Glutamatergic neuron (in vitro differentiated cells): ENCODE measurements around the gene FAM83G. TPM values are rescaled to one million over a fixed set of nuclear protein-coding genes. Genes with fewer than 3 reads are reported as not detected.

Source experiments
- DNase-seq: peaks from one replicate; pipeline ENCODE4 v3.0.0; 2022
- H3K27ac Mint-ChIP-seq: one replicate; pipeline ENCODE4 v1.8.0; 2020; ENCODE audit warnings: mild to moderate bottlenecking, mixed read lengths, inconsistent platforms; ENCODE audit not compliant: unreplicated experiment
- H3K27me3 Mint-ChIP-seq: one replicate; pipeline ENCODE4 v1.8.0; 2020; ENCODE audit warnings: mild to moderate bottlenecking, moderate library complexity, mixed read lengths, inconsistent platforms; ENCODE audit not compliant: unreplicated experiment
- H3K36me3 Mint-ChIP-seq: one replicate; pipeline ENCODE4 v1.8.0; 2020; ENCODE audit warnings: mild to moderate bottlenecking, mixed read lengths, inconsistent platforms; ENCODE audit not compliant: unreplicated experiment
- H3K4me1 Mint-ChIP-seq: one replicate; pipeline ENCODE4 v1.8.0; 2020; ENCODE audit warnings: mild to moderate bottlenecking, low read depth, mixed read lengths, inconsistent platforms; ENCODE audit not compliant: unreplicated experiment
- H3K4me3 Mint-ChIP-seq: one replicate; pipeline ENCODE4 v1.8.0; 2020; ENCODE audit warnings: mild to moderate bottlenecking, mixed read lengths, inconsistent platforms; ENCODE audit not compliant: unreplicated experiment
- H3K9me3 Mint-ChIP-seq: one replicate; pipeline ENCODE4 v1.8.0; 2020; ENCODE audit warnings: mild to moderate bottlenecking, moderate library complexity, mixed read lengths, inconsistent platforms; ENCODE audit not compliant: unreplicated experiment
- total RNA-seq: library from RNA; stranded (reverse); fragmentation: NEBNext Ultra II Directional; extraction: Animal tissue kit (Norgen Biotek cat#: 25700); gene quantifications from one replicate; pipeline ENCODE4 v1.2.1, GENCODE V29; 2021; ENCODE audit not compliant: unreplicated experiment
- TF ChIP-seq, protein P1 (sequence below): fragments of 200-600 bp; sonication (generic); IDR thresholded peaks from one replicate; pipeline ENCODE4 v1.5.0; 2021; ENCODE audit not compliant: partially characterized antibody, unreplicated experiment

Gene FAM83G
- total RNA-seq, 1 donor from 2014 or later, result 2.0 TPM

DNA sequence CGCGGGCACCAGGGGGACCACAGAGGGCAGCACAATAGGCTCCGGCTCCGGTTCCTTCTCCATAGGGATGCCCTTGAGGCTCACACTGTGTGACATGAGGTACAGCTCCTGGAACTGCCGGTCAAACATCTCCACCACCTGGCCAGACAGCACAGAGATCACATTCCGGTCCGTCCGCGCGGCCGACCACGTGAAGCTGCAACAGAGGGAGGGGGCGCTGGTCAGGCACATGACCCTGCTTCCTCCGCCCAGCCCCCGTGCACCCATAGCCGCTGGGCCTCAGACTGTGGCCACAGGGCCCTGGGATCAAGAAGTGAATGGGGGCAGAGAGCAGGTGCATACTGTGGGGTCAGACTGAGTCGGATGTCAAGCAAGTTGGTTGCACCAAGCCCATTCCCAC is 25.9 kb downstream of the FAM83G start:
- no peaks in the 10 kb centered on the region for H3K4me1 Mint-ChIP-seq
- TF ChIP-seq, protein P1, sequence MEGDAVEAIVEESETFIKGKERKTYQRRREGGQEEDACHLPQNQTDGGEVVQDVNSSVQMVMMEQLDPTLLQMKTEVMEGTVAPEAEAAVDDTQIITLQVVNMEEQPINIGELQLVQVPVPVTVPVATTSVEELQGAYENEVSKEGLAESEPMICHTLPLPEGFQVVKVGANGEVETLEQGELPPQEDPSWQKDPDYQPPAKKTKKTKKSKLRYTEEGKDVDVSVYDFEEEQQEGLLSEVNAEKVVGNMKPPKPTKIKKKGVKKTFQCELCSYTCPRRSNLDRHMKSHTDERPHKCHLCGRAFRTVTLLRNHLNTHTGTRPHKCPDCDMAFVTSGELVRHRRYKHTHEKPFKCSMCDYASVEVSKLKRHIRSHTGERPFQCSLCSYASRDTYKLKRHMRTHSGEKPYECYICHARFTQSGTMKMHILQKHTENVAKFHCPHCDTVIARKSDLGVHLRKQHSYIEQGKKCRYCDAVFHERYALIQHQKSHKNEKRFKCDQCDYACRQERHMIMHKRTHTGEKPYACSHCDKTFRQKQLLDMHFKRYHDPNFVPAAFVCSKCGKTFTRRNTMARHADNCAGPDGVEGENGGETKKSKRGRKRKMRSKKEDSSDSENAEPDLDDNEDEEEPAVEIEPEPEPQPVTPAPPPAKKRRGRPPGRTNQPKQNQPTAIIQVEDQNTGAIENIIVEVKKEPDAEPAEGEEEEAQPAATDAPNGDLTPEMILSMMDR, result no peak

DNA sequence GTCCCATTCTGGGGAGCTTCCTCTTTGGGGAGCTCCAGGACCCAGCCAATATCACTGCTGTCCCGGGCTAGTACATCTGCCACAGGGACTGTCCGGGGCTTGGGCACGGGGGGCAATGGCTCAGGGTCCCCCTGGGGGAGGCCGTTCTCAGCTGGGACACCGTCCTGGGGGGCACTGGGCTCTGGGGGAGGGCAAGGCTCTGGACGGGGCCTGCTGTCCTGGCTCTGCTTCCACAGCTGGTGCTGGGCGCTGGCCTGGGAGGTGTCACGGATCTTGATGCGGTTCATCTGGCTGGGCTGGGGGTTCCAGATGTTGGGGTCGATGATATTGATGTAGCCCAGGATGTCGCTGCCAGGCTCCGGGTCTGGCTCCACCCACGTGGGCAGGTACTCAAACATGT is 26.5 kb downstream of the FAM83G start:
- Mint-ChIP-seq H3K4me3 (no peak overlapping the region), H3K36me3 (no peaks in the 10 kb centered on the region), H3K27ac (no peak overlapping the region), H3K9me3 (no peaks in the 10 kb centered on the region), H3K4me1 (no peaks in the 10 kb centered on the region), H3K27me3 (no peaks in the 10 kb centered on the region)
- no peak for DNase-seq
- TF ChIP-seq, protein P1, result no peak

More for the DNA sequence above, 25.9 kb downstream of the FAM83G start:
- DNase-seq, result no peak
- no peaks in the 10 kb centered on the region for H3K9me3 Mint-ChIP-seq
- H3K27me3 Mint-ChIP-seq, result no peaks in the 10 kb centered on the region
- H3K27ac Mint-ChIP-seq, result no peak overlapping the region
- no peak overlapping the region for H3K4me3 Mint-ChIP-seq
- no peaks in the 10 kb centered on the region for H3K36me3 Mint-ChIP-seq

DNA sequence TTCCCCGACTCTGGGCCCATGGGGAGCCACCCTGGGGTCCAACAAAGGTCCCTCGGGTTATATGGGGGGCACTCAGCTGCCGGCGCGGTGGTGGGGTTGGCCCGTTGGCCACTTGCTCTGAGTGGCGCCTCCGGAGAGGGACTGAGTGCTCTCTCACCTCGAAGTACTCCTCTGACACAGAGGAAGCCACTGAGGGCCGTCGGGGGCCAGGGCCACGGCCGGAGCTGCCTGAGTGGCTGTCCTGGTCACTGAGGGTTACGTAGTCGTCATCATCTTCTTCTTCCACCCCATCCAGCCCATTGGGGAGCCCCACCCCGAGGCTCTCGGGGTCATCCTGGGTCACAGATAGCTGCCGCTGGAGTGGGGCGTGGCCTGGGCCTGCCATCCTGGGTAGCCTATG is 26.9 kb downstream of the FAM83G start:
- TF ChIP-seq, protein P1, result no peak
- Mint-ChIP-seq H3K27me3 (no peaks in the 10 kb centered on the region), H3K4me3 (no peak overlapping the region), H3K27ac (no peak overlapping the region), H3K9me3 (no peaks in the 10 kb centered on the region), H3K36me3 (no peaks in the 10 kb centered on the region), H3K4me1 (no peaks in the 10 kb centered on the region)
- DNase-seq, result no peak

DNA sequence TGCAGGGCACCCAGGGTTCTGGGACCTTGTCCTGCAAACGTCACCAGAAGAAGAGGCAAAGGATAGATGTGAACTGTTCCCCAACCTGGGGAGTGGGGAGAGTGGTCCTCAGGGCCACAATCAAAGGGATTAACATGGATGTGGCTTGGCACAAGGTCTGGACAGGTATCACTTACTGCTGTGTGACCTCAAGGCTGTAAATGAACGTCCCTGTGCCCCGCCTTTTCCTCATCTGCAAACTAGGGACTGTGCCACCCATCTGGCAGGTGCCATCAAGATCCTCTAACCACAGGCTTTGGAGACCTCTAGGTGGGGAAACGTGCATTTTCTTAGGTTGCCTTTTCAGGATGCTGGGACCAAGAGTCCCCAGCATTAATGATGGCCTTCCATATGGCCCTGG is 27.5 kb downstream of the FAM83G start:
- Mint-ChIP-seq H3K27ac (no peak overlapping the region), H3K27me3 (no peaks in the 10 kb centered on the region), H3K36me3 (no peaks in the 10 kb centered on the region), H3K4me3 (no peak overlapping the region), H3K9me3 (no peaks in the 10 kb centered on the region), H3K4me1 (no peaks in the 10 kb centered on the region)
- no peak for DNase-seq
- TF ChIP-seq, protein P1, result no peak

DNA sequence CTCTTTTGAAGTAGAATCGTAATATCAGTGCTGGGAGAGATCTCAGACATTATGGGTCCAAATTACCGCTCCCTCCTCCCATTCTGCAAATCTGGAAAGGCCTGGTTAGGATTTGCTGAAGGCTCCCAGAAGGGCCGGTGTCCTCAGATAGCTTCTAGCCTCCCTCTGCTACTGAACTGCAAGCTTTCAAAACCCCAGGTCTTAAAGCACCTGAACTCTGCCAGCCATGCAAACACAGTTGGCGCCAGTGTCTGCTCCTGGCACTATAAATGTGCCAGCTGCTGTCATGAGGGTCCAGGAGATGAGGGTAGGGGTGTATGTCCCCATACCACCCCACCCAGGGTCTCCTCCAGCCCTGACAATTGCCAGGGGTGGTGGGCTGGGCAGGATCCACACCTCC is 28.4 kb downstream of the FAM83G start:
- Mint-ChIP-seq H3K4me3 (no peak overlapping the region), H3K27ac (no peak overlapping the region), H3K27me3 (no peaks in the 10 kb centered on the region), H3K4me1 (no peaks in the 10 kb centered on the region), H3K36me3 (no peaks in the 10 kb centered on the region), H3K9me3 (no peaks in the 10 kb centered on the region)
- DNase-seq, result no peak
- TF ChIP-seq, protein P1, result no peak
